ENCODE data around the gene CDC42BPG. TPM values are rescaled to one million over a fixed set of nuclear protein-coding genes. Genes with fewer than 3 reads are reported as not detected.

CDC42BPG gene
- total RNA-seq, 3 donors from 2014 or later: 5.9 to 14.9 TPM; not detected in 1

DNA sequence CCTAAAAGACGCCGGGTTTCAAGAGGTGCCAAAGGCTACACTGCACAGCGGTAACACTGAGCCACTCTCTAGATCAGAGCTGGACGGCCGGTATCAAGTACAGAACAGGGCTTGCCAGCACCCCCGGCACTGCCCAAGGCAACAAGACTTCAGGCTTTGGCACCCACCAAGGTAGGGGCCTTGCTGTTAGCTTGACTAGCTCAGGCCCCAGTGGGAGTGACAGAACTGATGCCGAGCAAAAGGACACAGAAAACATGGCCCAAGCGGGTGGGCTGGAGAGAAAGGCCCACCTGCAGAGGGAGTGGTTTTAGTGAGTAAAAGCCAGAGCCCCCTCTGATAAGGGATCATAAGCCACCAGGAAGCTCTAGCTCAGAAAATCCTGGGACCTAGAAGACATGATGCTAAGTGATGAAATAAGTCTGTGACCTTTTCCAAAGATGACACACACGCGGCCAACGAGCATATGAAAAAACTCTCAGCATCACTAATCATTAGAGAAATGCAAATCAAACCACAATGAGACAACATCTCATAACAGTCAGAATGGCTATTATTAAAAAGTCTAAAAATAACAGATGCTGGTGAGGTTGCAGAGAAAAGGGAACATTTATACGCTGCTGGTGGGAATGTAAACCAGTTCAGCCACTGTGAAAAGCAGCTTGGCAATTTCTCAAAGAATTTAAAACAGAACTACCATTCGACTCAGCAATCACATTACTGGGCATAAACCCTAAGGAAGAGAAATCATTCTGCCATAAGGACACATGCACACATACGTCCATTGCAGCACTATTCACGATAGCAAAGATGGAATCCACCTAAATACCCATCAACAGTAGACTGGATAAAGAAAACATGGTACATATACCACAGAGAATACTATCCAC, 21.1 kb upstream of the CDC42BPG start:
- no peaks in the 10 kb centered on the region for H3K9me3 ChIP-seq
- peak overlapping the region; percentile 80 to 96 for H3K27ac ChIP-seq
- intact Hi-C loops (cut with DNase I; ENCODE audit: low total_unique reads): no loop called here
- peaks cover 30 to 53% of the 10 kb centered on the region in 2 donors for H3K4me1 ChIP-seq
- TF ChIP-seq POLR2AphosphoS5 (IDR thresholded peaks at IDR 0.05): no peak
- no peak for TF ChIP-seq CTCF (IDR thresholded peaks at IDR 0.05)
- no peak for DNase-seq (ENCODE audit: low spot score in 2 of 2)
- no peaks in the 10 kb centered on the region for H3K36me3 ChIP-seq
- H3K4me3 ChIP-seq: no peak overlapping the region
- no peaks in the 10 kb centered on the region for H3K27me3 ChIP-seq

GRCh38 chr11:64864473-64865285, 20.2 kb upstream of the CDC42BPG start:
- no peaks in the 10 kb centered on the region for H3K9me3 ChIP-seq
- DNase-seq (ENCODE audit: low spot score in 2 of 2): peak in 1 of 2 donors; percentile 57
- intact Hi-C loops (cut with DNase I; ENCODE audit: low total_unique reads): no loop called here
- H3K36me3 ChIP-seq: no peaks in the 10 kb centered on the region
- no peaks in the 10 kb centered on the region for H3K27me3 ChIP-seq
- H3K27ac ChIP-seq: peak overlapping the region; percentile 80 to 96
- H3K4me1 ChIP-seq: peaks cover 30 to 47% of the 10 kb centered on the region in 2 donors
- H3K4me3 ChIP-seq: peak overlapping the region in 2 of 3 donors; percentile 17 to 48
- peak in 1 of 3 donors; percentile 7 for TF ChIP-seq POLR2AphosphoS5 (IDR thresholded peaks at IDR 0.05)
- TF ChIP-seq POLR2A (IDR thresholded peaks at IDR 0.05): no peak

DNA sequence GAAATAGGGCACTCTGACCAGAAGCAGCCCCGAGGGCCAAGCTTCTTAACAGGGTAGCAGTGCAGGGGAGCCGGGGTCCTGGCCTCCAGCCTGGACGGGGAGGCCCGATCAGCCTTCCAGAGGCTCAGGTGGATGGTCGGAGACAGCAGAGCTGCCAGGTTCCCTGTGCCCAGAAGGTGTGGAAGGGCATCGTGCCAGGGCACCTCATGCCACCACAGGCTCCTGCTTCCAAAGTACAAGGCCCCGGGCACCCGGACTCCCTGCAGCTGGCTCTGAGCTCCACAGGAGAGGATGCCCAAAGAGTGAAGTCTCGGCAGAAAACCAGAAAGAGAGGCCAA, 19.7 kb upstream of the CDC42BPG start:
- no peaks in the 10 kb centered on the region for H3K36me3 ChIP-seq
- intact Hi-C loops (cut with DNase I; ENCODE audit: low total_unique reads): no loop called here
- TF ChIP-seq POLR2AphosphoS5 (IDR thresholded peaks at IDR 0.05) (no peak), POLR2A (IDR thresholded peaks at IDR 0.05) (no peak)

DNA sequence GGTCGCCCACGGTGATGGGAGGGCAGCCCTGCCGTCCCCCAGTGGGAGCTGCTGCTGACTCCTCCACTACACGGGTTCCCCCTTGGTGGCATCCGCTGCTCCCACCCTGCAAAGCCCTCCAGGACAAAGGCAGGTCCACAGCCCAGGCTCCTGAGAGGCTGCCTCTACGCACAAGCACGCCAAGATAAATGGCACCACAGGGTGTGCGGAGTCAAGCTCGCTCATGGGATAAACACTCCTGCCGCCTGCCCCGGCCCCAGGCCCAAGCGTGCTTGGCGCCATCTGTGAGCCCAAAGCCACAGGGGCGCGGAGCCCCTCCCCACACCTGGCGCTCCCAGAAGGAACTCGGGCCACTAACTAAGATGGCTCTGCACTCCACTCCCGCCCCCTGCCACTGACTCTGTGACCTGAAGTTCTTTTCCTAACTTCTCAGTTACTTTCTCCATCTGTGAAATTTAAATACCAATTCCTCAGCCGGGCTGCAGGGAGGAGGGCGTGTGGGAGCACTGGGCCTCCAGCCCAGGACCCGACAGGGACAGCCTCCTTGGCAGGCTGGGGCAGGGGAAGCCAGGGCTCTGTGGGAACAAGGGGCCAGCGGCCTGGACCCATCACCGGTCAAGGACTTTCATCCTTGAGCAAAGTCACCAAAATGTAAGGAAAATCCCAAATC, 19.1 kb upstream of the CDC42BPG start:
- H3K4me1 ChIP-seq: peaks cover 24 to 40% of the 10 kb centered on the region in 2 donors
- H3K9me3 ChIP-seq: no peaks in the 10 kb centered on the region
- TF ChIP-seq POLR2A (IDR thresholded peaks at IDR 0.05) (no peak), CTCF (IDR thresholded peaks at IDR 0.05) (no peak), POLR2AphosphoS5 (IDR thresholded peaks at IDR 0.05) (no peak)
- H3K27me3 ChIP-seq: no peaks in the 10 kb centered on the region
- H3K27ac ChIP-seq: peak overlapping the region; percentile 80 to 96
- DNase-seq (ENCODE audit: low spot score in 2 of 2): no peak
- intact Hi-C loops (cut with DNase I; ENCODE audit: low total_unique reads): no loop called here
- peak overlapping the region in 2 of 3 donors; percentile 17 to 48 for H3K4me3 ChIP-seq
- no peaks in the 10 kb centered on the region for H3K36me3 ChIP-seq

More for the DNA sequence above, 19.7 kb upstream of the CDC42BPG start:
- Histone ChIP-seq H3K27ac (peak overlapping the region; percentile 80 to 96), H3K4me3 (peak overlapping the region in 2 of 3 donors; percentile 17 to 48), H3K9me3 (no peaks in the 10 kb centered on the region), H3K27me3 (no peaks in the 10 kb centered on the region), H3K4me1 (peaks cover 29 to 42% of the 10 kb centered on the region in 2 donors)
- peak in 1 of 2 donors; percentile 80 for DNase-seq (ENCODE audit: low spot score in 2 of 2)

DNA sequence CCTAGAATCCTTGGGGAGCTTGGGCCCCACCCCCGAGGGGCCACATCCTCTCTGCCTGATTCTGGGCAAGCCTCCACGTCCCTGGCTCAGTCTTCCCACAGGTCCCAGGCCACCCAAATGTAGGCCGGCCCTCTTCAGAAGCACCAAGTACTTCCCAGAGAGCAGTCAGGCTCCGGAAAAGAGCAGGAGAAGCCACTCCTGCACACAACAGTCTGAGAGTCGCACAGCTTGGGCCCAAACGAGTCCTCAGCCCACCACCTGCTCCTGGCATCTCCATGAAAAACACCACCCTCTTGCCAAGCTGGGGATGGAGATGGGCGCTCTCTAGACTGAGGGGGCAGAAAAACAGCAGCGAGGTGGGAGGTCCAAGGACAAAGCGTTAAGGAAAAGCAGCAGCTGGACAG, 18.5 kb upstream of the CDC42BPG start:
- Histone ChIP-seq H3K4me3 (peak overlapping the region in 1 of 3 donors; percentile 48), H3K27me3 (no peaks in the 10 kb centered on the region), H3K27ac (peak overlapping the region; percentile 80 to 96), H3K36me3 (no peaks in the 10 kb centered on the region), H3K9me3 (no peaks in the 10 kb centered on the region), H3K4me1 (peaks cover 24 to 40% of the 10 kb centered on the region in 2 donors)
- DNase-seq (ENCODE audit: low spot score in 2 of 2): no peak
- intact Hi-C loops (cut with DNase I; ENCODE audit: low total_unique reads): no loop called here
- TF ChIP-seq POLR2AphosphoS5 (IDR thresholded peaks at IDR 0.05) (no peak), POLR2A (IDR thresholded peaks at IDR 0.05) (no peak), CTCF (IDR thresholded peaks at IDR 0.05) (no peak)

All from breast epithelium (tissue), 4 donors.